Endothelial cell of umbilical vein (primary cell): ENCODE measurements around the gene SPAG9.

Source experiments
- EZH2 ChIP-seq: IDR thresholded peaks from 2 replicates; pipeline ENCODE4 v1.6.1; 2012; ENCODE audit warnings: borderline replicate concordance, low read depth, mild to moderate bottlenecking, moderate library complexity, low read length, inconsistent platforms; ENCODE audit not compliant: severe bottlenecking
- MYC ChIP-seq: IDR thresholded peaks from one replicate; pipeline ENCODE4 v1.6.1; 2011; ENCODE audit warnings: mild to moderate bottlenecking, low read depth, low read length
- POLR2A ChIP-seq: IDR thresholded peaks from 2 replicates; pipeline ENCODE4 v1.6.1; 2012; ENCODE audit warnings: low read depth, mild to moderate bottlenecking, control low read depth, low read length
- POLR2AphosphoS5 ChIP-seq: IDR thresholded peaks from 2 replicates; pipeline ENCODE4 v1.6.1; 2012; ENCODE audit warnings: low read depth, mild to moderate bottlenecking, control low read depth, low read length, moderate library complexity; ENCODE audit not compliant: insufficient read depth
- TF ChIP-seq, protein P1 (sequence below), 2 donors: IDR thresholded peaks; 1 replicate in 1 of 2; 2 replicates in 1 of 2; pipeline ENCODE4 v1.5.1; 2011; ENCODE audit warnings: low read length in 2 of 2, mild to moderate bottlenecking in 2 of 2, moderate library complexity in 2 of 2, control low read depth in 1 of 2, inconsistent platforms in 1 of 2, low read depth in 1 of 2; ENCODE audit not compliant: insufficient read depth in 1 of 2; ENCODE audit errors: extremely low read depth in 1 of 2

- TF ChIP-seq POLR2A (no peak), EZH2 (no peak), MYC (no peak), POLR2AphosphoS5 (no peak)
- TF ChIP-seq, protein P1, sequence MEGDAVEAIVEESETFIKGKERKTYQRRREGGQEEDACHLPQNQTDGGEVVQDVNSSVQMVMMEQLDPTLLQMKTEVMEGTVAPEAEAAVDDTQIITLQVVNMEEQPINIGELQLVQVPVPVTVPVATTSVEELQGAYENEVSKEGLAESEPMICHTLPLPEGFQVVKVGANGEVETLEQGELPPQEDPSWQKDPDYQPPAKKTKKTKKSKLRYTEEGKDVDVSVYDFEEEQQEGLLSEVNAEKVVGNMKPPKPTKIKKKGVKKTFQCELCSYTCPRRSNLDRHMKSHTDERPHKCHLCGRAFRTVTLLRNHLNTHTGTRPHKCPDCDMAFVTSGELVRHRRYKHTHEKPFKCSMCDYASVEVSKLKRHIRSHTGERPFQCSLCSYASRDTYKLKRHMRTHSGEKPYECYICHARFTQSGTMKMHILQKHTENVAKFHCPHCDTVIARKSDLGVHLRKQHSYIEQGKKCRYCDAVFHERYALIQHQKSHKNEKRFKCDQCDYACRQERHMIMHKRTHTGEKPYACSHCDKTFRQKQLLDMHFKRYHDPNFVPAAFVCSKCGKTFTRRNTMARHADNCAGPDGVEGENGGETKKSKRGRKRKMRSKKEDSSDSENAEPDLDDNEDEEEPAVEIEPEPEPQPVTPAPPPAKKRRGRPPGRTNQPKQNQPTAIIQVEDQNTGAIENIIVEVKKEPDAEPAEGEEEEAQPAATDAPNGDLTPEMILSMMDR (IDR thresholded peaks at IDR 0.05; ENCODE audit: extremely low read depth in 1 of 2, insufficient read depth in 1 of 2, low read depth in 1 of 2, low read length in 2 of 2): no peak
Observed at GRCh38 chr17:51013322-51013721, 107.3 kb downstream of the SPAG9 start.
